ENCODE results near the gene CUL5.

CUL5 gene

DNA sequence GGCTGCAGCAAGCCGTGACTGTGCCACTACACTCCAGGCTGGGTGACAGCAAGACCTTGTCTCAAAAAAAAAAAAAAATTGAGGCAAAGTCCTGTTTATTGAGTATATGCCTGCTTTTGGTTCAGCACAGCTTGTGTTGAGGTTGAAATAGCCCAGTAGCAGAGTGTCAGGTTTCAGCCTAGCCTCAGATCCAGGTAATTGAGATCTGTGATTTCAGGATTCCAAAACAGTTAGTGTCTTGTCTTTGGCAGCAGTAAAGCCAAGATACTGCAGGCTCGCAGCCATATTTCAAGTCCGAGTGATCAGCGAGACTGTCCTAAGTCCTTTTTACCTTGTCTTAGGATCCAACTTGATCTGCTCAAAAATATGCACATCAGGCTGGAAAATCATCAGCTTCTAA lies 27.0 kb downstream of the CUL5 start:
- TF ChIP-seq SPI1 (IDR thresholded peaks at IDR 0.05; ENCODE audit: low read depth, low read length) (no peak), TAF1 (IDR thresholded peaks at IDR 0.05; ENCODE audit: low read depth, low read length) (no peak), POU2F2 (IDR thresholded peaks at IDR 0.05; ENCODE audit: low read depth, low read length) (no peak), POLR2A (IDR thresholded peaks at IDR 0.05; ENCODE audit: low read depth, low read length) (no peak), POLR2AphosphoS5 (IDR thresholded peaks at IDR 0.05; ENCODE audit: low read depth, low read length) (no peak), PAX5 (IDR thresholded peaks at IDR 0.05; ENCODE audit: insufficient read depth, low read length, severe bottlenecking) (no peak)
- DNase-seq (ENCODE audit: insufficient read length, low spot score) (no peak), FAIRE-seq (no peak)

DNA sequence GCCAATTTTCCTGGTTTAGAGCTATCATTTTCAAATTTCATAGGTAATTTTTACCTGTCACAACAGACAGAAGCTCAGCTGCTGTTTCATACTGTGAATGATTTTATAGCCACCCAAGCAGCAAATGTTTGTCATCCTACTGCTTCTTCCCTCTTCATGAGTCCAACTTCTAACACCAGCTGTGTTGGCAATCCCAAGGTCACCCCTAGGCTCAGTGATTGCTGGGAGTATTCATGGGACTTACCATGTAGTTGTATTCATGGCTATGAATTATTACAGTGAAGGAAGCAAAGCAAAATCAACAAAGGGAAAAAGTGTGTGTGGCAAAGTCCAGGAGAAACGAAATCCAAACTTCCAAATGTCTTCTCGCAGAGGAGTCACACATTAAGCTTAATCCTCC lies 28.5 kb downstream of the CUL5 start:
- no peak for TF ChIP-seq POU2F2 (IDR thresholded peaks at IDR 0.05; ENCODE audit: low read depth, low read length)
- no peak for TF ChIP-seq SPI1 (IDR thresholded peaks at IDR 0.05; ENCODE audit: low read depth, low read length)
- TF ChIP-seq POLR2A (IDR thresholded peaks at IDR 0.05; ENCODE audit: low read depth, low read length), result no peak
- no peak for TF ChIP-seq PAX5 (IDR thresholded peaks at IDR 0.05; ENCODE audit: insufficient read depth, low read length, severe bottlenecking)
- TF ChIP-seq POLR2AphosphoS5 (IDR thresholded peaks at IDR 0.05; ENCODE audit: low read depth, low read length), result no peak
- TF ChIP-seq TAF1 (IDR thresholded peaks at IDR 0.05; ENCODE audit: low read depth, low read length), result no peak
- no peak for DNase-seq (ENCODE audit: insufficient read length, low spot score)
- no peak for FAIRE-seq

DNA sequence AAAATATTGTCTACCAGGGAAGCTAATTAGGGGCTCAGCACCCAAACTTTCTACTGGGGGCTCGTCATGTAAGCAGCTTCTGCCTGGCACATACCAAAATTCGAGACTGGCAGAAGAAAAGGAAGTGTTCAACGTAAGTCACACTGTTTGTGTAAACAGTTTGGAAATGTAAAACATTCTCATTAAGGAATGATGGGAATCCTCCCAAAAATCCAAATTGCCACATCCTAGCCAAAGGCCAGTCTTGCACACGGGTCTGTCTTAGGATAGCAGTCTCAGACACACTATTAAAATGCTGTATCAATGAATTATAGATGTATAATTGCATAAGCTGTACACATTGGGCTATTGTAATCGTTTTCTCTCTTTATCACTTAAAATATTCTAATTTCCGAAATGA lies 28.9 kb downstream of the CUL5 start:
- DNase-seq (ENCODE audit: insufficient read length, low spot score) (no peak), FAIRE-seq (no peak)
- TF ChIP-seq PAX5 (IDR thresholded peaks at IDR 0.05; ENCODE audit: insufficient read depth, low read length, severe bottlenecking), result no peak
- TF ChIP-seq POLR2AphosphoS5 (IDR thresholded peaks at IDR 0.05; ENCODE audit: low read depth, low read length), result no peak
- no peak for TF ChIP-seq POU2F2 (IDR thresholded peaks at IDR 0.05; ENCODE audit: low read depth, low read length)
- TF ChIP-seq TAF1 (IDR thresholded peaks at IDR 0.05; ENCODE audit: low read depth, low read length), result no peak
- no peak for TF ChIP-seq SPI1 (IDR thresholded peaks at IDR 0.05; ENCODE audit: low read depth, low read length)

DNA sequence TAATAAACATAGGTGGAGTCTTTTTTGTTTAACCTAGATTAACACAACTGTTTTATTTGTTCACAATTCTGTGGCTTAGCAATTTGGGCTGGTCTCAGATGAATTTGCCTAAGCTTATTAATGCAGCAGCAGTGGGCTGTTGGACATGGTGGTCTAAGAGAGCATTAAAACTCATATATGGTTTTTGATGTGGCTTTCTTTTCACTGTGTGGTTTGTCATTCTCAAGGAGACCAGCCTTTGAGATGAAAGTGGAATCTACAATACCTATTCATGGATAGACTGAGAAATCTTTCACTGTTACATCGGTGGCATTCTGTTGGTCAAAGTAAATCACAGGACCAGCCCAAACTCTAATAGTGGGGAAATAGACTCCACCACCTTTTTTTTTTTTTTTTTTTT lies 39.6 kb downstream of the CUL5 start:
- DNase-seq (ENCODE audit: insufficient read length, low spot score), result no peak
- TF ChIP-seq PAX5 (IDR thresholded peaks at IDR 0.05; ENCODE audit: insufficient read depth, low read length, severe bottlenecking) (no peak), TAF1 (IDR thresholded peaks at IDR 0.05; ENCODE audit: low read depth, low read length) (no peak), SPI1 (IDR thresholded peaks at IDR 0.05; ENCODE audit: low read depth, low read length) (no peak), POLR2AphosphoS5 (IDR thresholded peaks at IDR 0.05; ENCODE audit: low read depth, low read length) (no peak), POU2F2 (IDR thresholded peaks at IDR 0.05; ENCODE audit: low read depth, low read length) (no peak), POLR2A (IDR thresholded peaks at IDR 0.05; ENCODE audit: low read depth, low read length) (no peak)
- FAIRE-seq, result no peak

DNA sequence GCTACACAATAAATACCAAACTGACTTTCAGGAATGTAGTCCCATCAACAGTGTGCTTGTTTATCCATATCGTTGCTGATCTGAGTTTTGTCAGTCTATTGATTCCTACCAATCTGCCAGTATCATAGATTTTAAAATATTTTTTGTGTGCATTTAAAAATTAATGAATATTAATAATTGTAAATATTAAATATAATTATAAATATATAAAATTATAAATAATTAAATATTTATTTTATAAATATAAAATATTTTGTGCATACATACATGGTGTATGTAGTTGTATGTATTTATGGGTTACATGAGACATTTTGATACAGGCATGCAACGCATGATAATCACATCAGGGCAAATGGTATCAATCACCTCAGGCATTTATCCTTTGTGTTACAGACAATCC lies 53.6 kb downstream of the CUL5 start:
- TF ChIP-seq PAX5 (IDR thresholded peaks at IDR 0.05; ENCODE audit: insufficient read depth, low read length, severe bottlenecking) (no peak), TAF1 (IDR thresholded peaks at IDR 0.05; ENCODE audit: low read depth, low read length) (no peak), POLR2A (IDR thresholded peaks at IDR 0.05; ENCODE audit: low read depth, low read length) (no peak), SPI1 (IDR thresholded peaks at IDR 0.05; ENCODE audit: low read depth, low read length) (no peak), POLR2AphosphoS5 (IDR thresholded peaks at IDR 0.05; ENCODE audit: low read depth, low read length) (no peak), POU2F2 (IDR thresholded peaks at IDR 0.05; ENCODE audit: low read depth, low read length) (no peak)
- DNase-seq (ENCODE audit: insufficient read length, low spot score) (no peak), FAIRE-seq (no peak)

DNA sequence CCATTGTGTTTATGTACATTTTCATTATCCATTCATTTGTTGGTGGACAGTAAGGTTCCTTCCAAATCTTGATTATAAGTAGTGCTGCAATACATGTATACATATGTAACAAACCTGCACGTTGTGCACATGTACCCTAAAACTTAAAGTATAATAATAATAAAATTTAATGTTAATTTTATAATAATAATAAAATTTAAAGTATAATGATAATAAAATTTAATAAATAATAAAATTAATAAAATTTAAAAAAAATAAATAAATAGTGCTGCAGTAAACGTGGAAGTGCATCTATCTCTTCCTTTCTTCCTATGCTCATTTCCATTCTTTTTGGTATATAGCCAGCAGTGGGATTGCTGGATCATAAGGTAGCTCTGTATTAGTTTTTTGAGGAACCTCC lies 54.7 kb downstream of the CUL5 start:
- TF ChIP-seq POLR2AphosphoS5 (IDR thresholded peaks at IDR 0.05; ENCODE audit: low read depth, low read length) (no peak), SPI1 (IDR thresholded peaks at IDR 0.05; ENCODE audit: low read depth, low read length) (no peak), TAF1 (IDR thresholded peaks at IDR 0.05; ENCODE audit: low read depth, low read length) (no peak), POU2F2 (IDR thresholded peaks at IDR 0.05; ENCODE audit: low read depth, low read length) (no peak), PAX5 (IDR thresholded peaks at IDR 0.05; ENCODE audit: insufficient read depth, low read length, severe bottlenecking) (no peak), POLR2A (IDR thresholded peaks at IDR 0.05; ENCODE audit: low read depth, low read length) (no peak)
- FAIRE-seq (no peak), DNase-seq (ENCODE audit: insufficient read length, low spot score) (no peak)

DNA sequence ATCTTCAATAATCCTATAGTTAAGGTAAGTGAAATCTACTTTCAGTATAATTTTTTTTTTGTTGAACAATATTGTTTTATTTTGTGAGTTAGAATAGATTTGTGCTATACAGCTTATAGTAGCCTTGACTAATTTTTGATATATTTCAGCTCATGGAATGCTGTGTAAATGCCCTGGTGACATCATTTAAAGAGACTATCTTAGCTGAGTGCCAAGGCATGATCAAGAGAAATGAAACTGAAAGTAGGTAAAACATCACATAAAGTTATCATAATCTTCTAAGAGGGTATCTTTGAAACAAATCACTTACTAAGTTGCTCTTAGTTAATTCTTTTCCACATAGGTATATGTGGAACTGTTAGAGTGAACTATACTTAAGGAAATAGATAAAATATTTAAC lies 61.2 kb downstream of the CUL5 start:
- DNase-seq (ENCODE audit: insufficient read length, low spot score) (no peak), FAIRE-seq (peak; percentile 60)
- TF ChIP-seq PAX5 (IDR thresholded peaks at IDR 0.05; ENCODE audit: insufficient read depth, low read length, severe bottlenecking) (no peak), POLR2AphosphoS5 (IDR thresholded peaks at IDR 0.05; ENCODE audit: low read depth, low read length) (no peak), SPI1 (IDR thresholded peaks at IDR 0.05; ENCODE audit: low read depth, low read length) (no peak), POU2F2 (IDR thresholded peaks at IDR 0.05; ENCODE audit: low read depth, low read length) (no peak), POLR2A (IDR thresholded peaks at IDR 0.05; ENCODE audit: low read depth, low read length) (no peak), TAF1 (IDR thresholded peaks at IDR 0.05; ENCODE audit: low read depth, low read length) (no peak)

DNA sequence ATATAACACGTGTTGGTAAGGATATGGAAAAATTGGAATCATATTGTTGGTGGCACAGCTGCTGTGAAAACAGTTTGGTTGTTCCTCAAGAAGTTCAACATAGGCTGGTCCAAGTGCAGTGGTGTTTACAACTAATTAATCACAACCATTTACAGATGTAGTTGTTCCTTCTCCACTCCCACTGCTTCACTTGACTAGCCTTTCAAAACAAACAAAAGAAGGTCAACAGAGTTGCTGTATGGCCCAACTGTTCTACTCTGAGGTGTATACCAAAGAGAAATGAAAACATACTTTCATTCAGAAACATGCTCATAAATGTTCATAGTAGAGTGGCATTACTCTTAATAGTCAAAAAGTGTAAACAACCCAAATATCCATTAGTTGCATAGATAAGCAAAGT lies 76.1 kb downstream of the CUL5 start:
- FAIRE-seq, result no peak
- no peak for DNase-seq (ENCODE audit: insufficient read length, low spot score)
- TF ChIP-seq SPI1 (IDR thresholded peaks at IDR 0.05; ENCODE audit: low read depth, low read length) (no peak), POU2F2 (IDR thresholded peaks at IDR 0.05; ENCODE audit: low read depth, low read length) (no peak), PAX5 (IDR thresholded peaks at IDR 0.05; ENCODE audit: insufficient read depth, low read length, severe bottlenecking) (no peak), POLR2AphosphoS5 (IDR thresholded peaks at IDR 0.05; ENCODE audit: low read depth, low read length) (no peak), TAF1 (IDR thresholded peaks at IDR 0.05; ENCODE audit: low read depth, low read length) (no peak), POLR2A (IDR thresholded peaks at IDR 0.05; ENCODE audit: low read depth, low read length) (no peak)

DNA sequence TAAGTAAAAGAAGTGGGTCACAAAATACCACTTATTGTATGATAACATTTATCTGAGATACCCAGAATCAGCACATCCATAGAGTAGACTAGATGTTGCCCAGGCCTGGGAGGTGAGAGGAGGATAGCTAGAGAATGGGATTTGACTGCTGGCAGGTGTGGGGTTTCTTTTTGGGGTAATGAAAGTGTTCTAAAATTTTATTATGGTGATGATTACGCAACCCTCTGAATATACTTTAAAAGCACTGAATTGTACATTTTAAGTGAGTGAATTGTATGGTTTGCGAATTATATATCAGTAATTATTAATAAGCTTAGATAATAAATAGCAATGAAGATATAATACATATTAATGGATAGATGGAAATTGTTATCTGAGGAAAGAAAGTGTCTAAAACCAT lies 77.0 kb downstream of the CUL5 start:
- DNase-seq (ENCODE audit: insufficient read length, low spot score) (no peak), FAIRE-seq (no peak)
- TF ChIP-seq POLR2A (IDR thresholded peaks at IDR 0.05; ENCODE audit: low read depth, low read length), result no peak
- TF ChIP-seq POLR2AphosphoS5 (IDR thresholded peaks at IDR 0.05; ENCODE audit: low read depth, low read length), result no peak
- TF ChIP-seq SPI1 (IDR thresholded peaks at IDR 0.05; ENCODE audit: low read depth, low read length), result no peak
- no peak for TF ChIP-seq TAF1 (IDR thresholded peaks at IDR 0.05; ENCODE audit: low read depth, low read length)
- TF ChIP-seq POU2F2 (IDR thresholded peaks at IDR 0.05; ENCODE audit: low read depth, low read length), result no peak
- no peak for TF ChIP-seq PAX5 (IDR thresholded peaks at IDR 0.05; ENCODE audit: insufficient read depth, low read length, severe bottlenecking)

DNA sequence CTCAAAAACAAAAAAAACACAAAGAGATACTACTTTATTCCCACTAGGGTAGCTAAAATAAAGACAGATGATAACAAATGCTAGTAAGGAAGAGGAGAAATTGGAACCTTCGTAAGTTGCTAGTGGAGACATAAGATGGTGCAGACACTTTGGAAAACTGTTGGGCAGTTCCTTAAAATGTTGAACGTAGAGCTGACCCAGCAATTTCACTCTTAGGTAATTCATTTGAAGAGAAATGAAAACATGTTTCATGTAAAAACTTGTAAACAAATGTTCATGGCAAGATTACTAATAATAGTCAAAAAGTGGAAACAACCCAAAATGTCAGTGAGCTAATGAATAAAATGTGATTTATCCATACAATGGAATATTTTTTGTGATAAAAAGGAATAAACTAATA lies 83.4 kb downstream of the CUL5 start:
- FAIRE-seq, result no peak
- TF ChIP-seq POU2F2 (IDR thresholded peaks at IDR 0.05; ENCODE audit: low read depth, low read length), result no peak
- DNase-seq (ENCODE audit: insufficient read length, low spot score), result no peak
